ENCODE measurements around the gene ACAT1.

DNA sequence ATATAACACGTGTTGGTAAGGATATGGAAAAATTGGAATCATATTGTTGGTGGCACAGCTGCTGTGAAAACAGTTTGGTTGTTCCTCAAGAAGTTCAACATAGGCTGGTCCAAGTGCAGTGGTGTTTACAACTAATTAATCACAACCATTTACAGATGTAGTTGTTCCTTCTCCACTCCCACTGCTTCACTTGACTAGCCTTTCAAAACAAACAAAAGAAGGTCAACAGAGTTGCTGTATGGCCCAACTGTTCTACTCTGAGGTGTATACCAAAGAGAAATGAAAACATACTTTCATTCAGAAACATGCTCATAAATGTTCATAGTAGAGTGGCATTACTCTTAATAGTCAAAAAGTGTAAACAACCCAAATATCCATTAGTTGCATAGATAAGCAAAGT is 36.6 kb upstream of the ACAT1 start:
- TF ChIP-seq, protein P1, sequence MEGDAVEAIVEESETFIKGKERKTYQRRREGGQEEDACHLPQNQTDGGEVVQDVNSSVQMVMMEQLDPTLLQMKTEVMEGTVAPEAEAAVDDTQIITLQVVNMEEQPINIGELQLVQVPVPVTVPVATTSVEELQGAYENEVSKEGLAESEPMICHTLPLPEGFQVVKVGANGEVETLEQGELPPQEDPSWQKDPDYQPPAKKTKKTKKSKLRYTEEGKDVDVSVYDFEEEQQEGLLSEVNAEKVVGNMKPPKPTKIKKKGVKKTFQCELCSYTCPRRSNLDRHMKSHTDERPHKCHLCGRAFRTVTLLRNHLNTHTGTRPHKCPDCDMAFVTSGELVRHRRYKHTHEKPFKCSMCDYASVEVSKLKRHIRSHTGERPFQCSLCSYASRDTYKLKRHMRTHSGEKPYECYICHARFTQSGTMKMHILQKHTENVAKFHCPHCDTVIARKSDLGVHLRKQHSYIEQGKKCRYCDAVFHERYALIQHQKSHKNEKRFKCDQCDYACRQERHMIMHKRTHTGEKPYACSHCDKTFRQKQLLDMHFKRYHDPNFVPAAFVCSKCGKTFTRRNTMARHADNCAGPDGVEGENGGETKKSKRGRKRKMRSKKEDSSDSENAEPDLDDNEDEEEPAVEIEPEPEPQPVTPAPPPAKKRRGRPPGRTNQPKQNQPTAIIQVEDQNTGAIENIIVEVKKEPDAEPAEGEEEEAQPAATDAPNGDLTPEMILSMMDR (IDR thresholded peaks at IDR 0.05), result no peak
- TF ChIP-seq EZH2 (IDR thresholded peaks at IDR 0.05), result no peak
